Suprapubic skin (tissue), 3 donors: Measurements from ENCODE around the gene RGS1.

Source experiments
- EP300 ChIP-seq: sonication (generic); formaldehyde crosslinking; IDR thresholded peaks from one replicate; pipeline ENCODE4 v1.6.1; 2017; ENCODE audit warnings: antibody characterized with exemption
- TF ChIP-seq, protein P1 (sequence below), 2 donors: fragments of 200-600 bp in 1 of 2; fragments of 450-650 bp in 1 of 2; sonication (generic) in 1 of 2; IDR thresholded peaks; one replicate each; pipeline ENCODE4 v1.5.1; 2016 to 2019; ENCODE audit warnings: antibody characterized with exemption in 2 of 2, mild to moderate bottlenecking in 1 of 2, moderate library complexity in 1 of 2

DNA sequence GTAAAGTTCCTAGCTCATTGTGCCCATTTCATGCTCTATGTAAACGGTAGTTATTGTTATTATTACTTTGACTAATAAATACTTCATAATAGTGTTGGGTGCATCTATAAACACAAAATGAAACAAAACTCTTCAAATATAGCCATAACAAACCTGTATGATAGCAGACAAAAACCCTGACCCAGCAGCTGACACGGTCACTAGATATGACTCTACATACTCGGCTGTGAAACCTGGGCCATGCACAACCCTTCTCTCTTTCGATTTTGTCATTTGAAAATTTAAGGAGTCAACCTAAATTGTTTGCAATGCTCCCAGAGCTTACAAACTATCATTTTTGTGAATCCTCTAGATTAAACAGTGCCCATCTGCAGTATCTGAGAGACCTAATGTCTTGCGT lies 52.3 kb downstream of the RGS1 start:
- no peak for TF ChIP-seq EP300
- TF ChIP-seq, protein P1, sequence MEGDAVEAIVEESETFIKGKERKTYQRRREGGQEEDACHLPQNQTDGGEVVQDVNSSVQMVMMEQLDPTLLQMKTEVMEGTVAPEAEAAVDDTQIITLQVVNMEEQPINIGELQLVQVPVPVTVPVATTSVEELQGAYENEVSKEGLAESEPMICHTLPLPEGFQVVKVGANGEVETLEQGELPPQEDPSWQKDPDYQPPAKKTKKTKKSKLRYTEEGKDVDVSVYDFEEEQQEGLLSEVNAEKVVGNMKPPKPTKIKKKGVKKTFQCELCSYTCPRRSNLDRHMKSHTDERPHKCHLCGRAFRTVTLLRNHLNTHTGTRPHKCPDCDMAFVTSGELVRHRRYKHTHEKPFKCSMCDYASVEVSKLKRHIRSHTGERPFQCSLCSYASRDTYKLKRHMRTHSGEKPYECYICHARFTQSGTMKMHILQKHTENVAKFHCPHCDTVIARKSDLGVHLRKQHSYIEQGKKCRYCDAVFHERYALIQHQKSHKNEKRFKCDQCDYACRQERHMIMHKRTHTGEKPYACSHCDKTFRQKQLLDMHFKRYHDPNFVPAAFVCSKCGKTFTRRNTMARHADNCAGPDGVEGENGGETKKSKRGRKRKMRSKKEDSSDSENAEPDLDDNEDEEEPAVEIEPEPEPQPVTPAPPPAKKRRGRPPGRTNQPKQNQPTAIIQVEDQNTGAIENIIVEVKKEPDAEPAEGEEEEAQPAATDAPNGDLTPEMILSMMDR (IDR thresholded peaks at IDR 0.05) = no peak
